ENCODE measurements around the gene ACOXL. TPM values are rescaled to one million over a fixed set of nuclear protein-coding genes. Genes with fewer than 3 reads are reported as not detected.

ACOXL gene
- polyA plus RNA-seq, 3 donors from 2014 or later, result not detected

- Mint-ChIP-seq H3K36me3 (no peaks in the 10 kb centered on the region), H3K27me3 (ENCODE audit: low read depth in 3 of 3) (peaks cover 0 to 2% (median 0%) of the 10 kb centered on the region in 3 donors), H3K4me3 (no peak overlapping the region), H3K9me3 (no peaks in the 10 kb centered on the region), H3K27ac (no peak overlapping the region), H3K4me1 (peaks cover 0 to 1% of the 10 kb centered on the region in 2 donors)
- no peak for DNase-seq
Measured at GRCh38 chr2:110869472-110870446, 137.4 kb downstream of the ACOXL start.

- peaks cover 0 to 1% of the 10 kb centered on the region in 2 donors for H3K4me1 Mint-ChIP-seq
- H3K9me3 Mint-ChIP-seq, result no peaks in the 10 kb centered on the region
- peaks cover 0 to 2% (median 0%) of the 10 kb centered on the region in 3 donors for H3K27me3 Mint-ChIP-seq (ENCODE audit: low read depth in 3 of 3)
- DNase-seq, result no peak
- H3K27ac Mint-ChIP-seq, result no peak overlapping the region
- H3K4me3 Mint-ChIP-seq, result no peak overlapping the region
- no peaks in the 10 kb centered on the region for H3K36me3 Mint-ChIP-seq
Measured at GRCh38 chr2:110870545-110870944, 138.2 kb downstream of the ACOXL start.

DNA sequence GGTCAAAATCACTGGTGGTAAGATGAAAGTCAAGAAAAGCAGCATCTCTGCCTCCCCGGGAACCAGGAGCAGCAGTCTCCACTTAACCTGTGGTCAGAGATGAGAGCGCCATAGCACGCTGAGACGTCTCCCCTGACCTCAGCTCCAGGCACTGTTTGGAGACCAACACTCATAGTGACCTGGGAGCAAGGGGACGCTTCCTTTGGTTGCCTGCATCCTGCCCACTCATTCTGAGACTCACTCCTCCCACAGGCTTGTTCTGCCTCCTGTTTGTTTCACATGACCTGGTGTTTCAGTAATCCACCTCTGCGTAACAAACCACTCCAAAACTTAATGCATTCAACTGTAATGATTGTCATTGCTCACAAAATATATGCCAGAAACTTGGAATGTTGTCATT is 139.3 kb downstream of the ACOXL start:
- Mint-ChIP-seq H3K27me3 (ENCODE audit: low read depth in 3 of 3) (peaks cover 0 to 2% (median 0%) of the 10 kb centered on the region in 3 donors), H3K9me3 (no peaks in the 10 kb centered on the region), H3K4me3 (no peak overlapping the region), H3K27ac (no peak overlapping the region), H3K36me3 (no peaks in the 10 kb centered on the region), H3K4me1 (peaks cover 2 to 3% of the 10 kb centered on the region in 2 donors)
- DNase-seq, result no peak

DNA sequence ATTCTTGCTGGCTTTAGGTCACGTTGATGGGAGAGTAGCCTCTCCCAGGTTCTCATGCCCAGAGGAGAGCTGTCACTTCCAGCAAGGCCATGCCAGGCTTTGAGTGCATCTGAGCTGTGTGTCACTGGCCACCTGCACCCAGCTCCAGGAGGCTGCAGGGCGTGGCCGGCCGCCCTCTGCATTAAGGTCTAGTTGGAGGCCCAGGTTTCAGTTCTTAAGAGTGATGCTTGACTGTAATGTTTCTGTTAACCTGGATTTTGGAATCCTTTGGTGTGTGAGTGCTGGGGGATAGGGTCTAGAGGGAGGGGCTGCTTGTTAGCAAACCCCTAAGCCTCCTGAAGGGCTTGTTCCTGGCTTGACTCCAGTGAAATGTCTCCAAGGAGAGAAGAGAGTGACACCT is 140.1 kb downstream of the ACOXL start:
- Mint-ChIP-seq H3K4me1 (peaks cover 11 to 12% of the 10 kb centered on the region in 2 donors), H3K9me3 (no peaks in the 10 kb centered on the region), H3K36me3 (no peaks in the 10 kb centered on the region), H3K4me3 (no peak overlapping the region), H3K27me3 (ENCODE audit: low read depth in 3 of 3) (peaks cover 0 to 2% (median 0%) of the 10 kb centered on the region in 3 donors), H3K27ac (no peak overlapping the region)
- no peak for DNase-seq

GRCh38 chr2:110873056-110873502 is 140.7 kb downstream of the ACOXL start:
- Mint-ChIP-seq H3K27ac (no peak overlapping the region), H3K36me3 (peaks cover 1 to 2% (median 2%) of the 10 kb centered on the region in 3 donors), H3K9me3 (peaks cover 0 to 2% (median 0%) of the 10 kb centered on the region in 6 donors), H3K27me3 (ENCODE audit: low read depth in 3 of 3) (peaks cover 0 to 2% (median 0%) of the 10 kb centered on the region in 3 donors), H3K4me1 (peaks cover 11 to 12% of the 10 kb centered on the region in 2 donors), H3K4me3 (no peak overlapping the region)
- no peak for DNase-seq

DNA sequence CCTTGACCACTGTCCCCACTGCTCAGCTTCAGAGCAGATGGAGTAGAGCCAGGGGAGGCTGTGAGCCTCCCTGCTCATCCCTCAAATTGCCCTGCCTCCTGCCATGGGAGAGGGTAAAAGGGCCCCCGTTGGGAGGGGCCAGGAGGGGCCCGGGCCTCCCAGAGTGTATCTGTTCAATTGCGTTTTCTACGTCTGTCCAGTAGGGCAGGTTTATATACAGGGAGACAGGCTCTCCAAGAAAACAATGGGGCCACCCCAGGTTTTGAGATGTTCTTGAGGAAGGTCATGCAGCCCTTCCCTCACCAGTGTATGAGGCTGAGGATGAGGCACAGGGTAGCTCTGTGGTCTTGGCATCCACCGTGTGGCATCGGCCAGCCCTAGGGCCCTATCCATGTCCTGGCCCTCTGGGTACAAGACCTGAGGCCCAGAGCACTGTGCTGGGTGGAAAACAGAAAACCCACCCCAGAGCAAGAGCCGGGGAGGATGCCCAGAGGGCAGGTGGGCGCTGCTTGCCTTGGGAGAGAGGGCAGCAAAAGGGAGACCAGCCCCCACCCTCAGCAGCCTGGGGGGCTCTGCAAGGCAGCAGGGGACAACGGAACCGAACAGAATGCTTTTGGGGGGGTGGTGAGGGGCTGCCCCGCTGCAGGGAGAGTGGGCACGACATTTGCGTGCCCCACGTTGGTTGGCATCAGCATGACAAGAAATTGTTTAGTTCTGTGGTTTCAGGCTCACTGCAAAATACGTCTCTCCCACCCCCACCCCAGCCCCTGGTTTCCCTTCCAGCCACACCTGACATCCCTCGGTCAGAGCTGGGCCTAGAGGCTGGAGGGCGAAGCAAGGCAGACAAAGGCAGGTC is 141.5 kb downstream of the ACOXL start:
- no peak overlapping the region for H3K27ac Mint-ChIP-seq
- DNase-seq, result no peak
- H3K4me1 Mint-ChIP-seq, result peaks cover 11 to 12% of the 10 kb centered on the region in 2 donors

DNA sequence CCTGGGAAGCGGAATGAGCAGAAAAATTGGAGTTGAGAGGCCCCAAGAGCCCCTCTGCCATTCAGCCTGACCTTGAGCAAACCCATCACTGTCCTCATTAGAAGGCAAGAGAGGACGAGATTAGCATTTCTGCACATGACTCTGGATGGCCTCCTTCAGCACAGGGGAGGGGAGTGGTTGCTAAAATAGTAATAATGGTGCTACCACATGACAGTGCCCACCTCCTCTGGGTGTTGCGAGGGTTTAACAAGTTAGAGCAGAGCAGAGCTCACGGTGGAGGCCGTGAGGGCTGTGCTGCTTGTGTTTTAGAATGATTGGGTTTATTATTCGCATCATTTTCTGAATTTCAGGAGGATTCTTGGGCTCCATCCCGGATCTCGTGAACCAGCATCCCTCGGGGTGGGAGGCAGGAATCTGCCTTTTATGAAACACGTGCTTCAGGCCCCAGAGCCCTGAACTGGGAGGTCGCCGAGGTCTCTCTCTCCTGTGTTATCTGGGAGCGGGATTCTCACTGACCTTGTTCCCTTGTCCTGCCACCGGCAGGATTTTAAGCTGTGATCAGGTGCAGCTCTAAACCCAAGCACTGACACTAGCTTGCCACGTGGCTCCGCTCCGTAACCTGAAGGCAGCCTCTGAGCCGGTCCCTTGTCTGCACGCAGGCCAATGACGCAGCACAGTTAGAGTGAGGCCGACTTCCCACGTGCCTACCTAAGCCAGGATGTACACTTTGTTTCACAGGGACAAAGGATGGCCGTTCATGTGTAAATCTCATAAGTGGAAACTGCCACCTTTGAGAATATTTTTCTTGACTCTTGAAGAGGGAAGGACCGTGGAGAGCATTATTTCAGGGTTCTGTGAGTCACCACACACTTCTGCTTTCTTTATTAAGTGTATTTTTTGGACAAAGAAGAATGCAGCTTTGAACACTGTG is 142.3 kb downstream of the ACOXL start:
- Mint-ChIP-seq H3K4me1 (peaks cover 11 to 12% of the 10 kb centered on the region in 2 donors), H3K36me3 (peaks cover 4 to 5% (median 5%) of the 10 kb centered on the region in 3 donors), H3K27me3 (ENCODE audit: low read depth in 3 of 3) (peaks cover 0 to 2% (median 2%) of the 10 kb centered on the region in 3 donors), H3K27ac (no peak overlapping the region), H3K4me3 (no peak overlapping the region), H3K9me3 (peaks cover 0 to 3% (median 0%) of the 10 kb centered on the region in 6 donors)
- no peak for DNase-seq

More for the DNA sequence above, 141.5 kb downstream of the ACOXL start:
- peaks cover 4 to 5% (median 5%) of the 10 kb centered on the region in 3 donors for H3K36me3 Mint-ChIP-seq
- H3K9me3 Mint-ChIP-seq, result peaks cover 0 to 3% (median 0%) of the 10 kb centered on the region in 6 donors
- no peak overlapping the region for H3K4me3 Mint-ChIP-seq
- peaks cover 0 to 2% (median 0%) of the 10 kb centered on the region in 3 donors for H3K27me3 Mint-ChIP-seq (ENCODE audit: low read depth in 3 of 3)

- Mint-ChIP-seq H3K27me3 (ENCODE audit: low read depth in 3 of 3) (peaks cover 0 to 2% (median 2%) of the 10 kb centered on the region in 3 donors), H3K4me1 (peaks cover 10 to 12% of the 10 kb centered on the region in 2 donors), H3K9me3 (peaks cover 0 to 3% (median 0%) of the 10 kb centered on the region in 6 donors), H3K27ac (no peak overlapping the region), H3K4me3 (no peak overlapping the region), H3K36me3 (peaks cover 4 to 5% (median 5%) of the 10 kb centered on the region in 3 donors)
- no peak for DNase-seq
Measured at GRCh38 chr2:110875384-110875725, 143.0 kb downstream of the ACOXL start.

DNA sequence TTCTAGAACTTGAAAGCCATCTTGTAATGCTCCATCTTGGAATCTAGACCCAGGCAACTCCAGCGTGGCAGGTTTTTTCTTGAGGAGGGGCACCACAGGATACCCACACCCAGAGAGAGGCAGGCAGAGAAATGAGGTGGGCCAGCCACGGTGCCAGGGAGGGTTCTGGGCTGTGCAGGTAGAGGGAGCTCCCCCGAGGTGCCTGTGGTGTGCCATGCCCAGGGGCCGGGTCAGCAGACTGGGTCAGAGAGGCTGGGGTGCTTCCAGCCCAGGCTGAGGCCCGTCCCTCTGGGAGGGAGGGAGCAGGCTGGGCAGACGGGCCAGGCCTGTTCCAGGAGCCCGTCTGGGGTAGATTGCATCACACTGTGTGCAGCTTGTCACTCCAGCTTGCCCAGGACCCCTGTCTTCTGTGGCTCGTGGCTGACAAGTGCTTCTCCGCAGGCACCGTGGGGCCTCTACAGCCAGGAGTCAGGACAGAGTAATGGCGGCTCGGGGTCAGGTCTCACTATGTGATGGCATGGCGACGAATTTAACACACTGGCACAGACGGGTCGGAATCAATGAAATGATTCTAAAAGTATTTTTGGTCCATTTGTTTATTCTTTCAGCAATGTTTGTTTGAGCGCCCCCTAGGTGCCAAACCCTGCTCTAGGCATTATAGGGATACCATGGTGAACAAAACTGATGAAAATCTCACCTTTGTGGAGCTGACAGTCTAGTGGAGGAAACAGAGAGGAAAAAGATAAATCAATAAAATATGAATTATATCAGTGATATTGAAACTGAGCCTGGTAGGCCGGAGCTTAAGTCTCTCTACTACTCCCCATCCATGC is 144.0 kb downstream of the ACOXL start:
- peaks cover 4 to 5% (median 5%) of the 10 kb centered on the region in 3 donors for H3K36me3 Mint-ChIP-seq
- H3K4me3 Mint-ChIP-seq, result peak overlapping the region in 1 of 5 donors; percentile 72
- no peak for DNase-seq
- peaks cover 0 to 3% (median 0%) of the 10 kb centered on the region in 6 donors for H3K9me3 Mint-ChIP-seq
- H3K27ac Mint-ChIP-seq, result no peak overlapping the region
- peaks cover 10 to 12% of the 10 kb centered on the region in 2 donors for H3K4me1 Mint-ChIP-seq
- peaks cover 0 to 4% (median 2%) of the 10 kb centered on the region in 3 donors for H3K27me3 Mint-ChIP-seq (ENCODE audit: low read depth in 3 of 3)

DNA sequence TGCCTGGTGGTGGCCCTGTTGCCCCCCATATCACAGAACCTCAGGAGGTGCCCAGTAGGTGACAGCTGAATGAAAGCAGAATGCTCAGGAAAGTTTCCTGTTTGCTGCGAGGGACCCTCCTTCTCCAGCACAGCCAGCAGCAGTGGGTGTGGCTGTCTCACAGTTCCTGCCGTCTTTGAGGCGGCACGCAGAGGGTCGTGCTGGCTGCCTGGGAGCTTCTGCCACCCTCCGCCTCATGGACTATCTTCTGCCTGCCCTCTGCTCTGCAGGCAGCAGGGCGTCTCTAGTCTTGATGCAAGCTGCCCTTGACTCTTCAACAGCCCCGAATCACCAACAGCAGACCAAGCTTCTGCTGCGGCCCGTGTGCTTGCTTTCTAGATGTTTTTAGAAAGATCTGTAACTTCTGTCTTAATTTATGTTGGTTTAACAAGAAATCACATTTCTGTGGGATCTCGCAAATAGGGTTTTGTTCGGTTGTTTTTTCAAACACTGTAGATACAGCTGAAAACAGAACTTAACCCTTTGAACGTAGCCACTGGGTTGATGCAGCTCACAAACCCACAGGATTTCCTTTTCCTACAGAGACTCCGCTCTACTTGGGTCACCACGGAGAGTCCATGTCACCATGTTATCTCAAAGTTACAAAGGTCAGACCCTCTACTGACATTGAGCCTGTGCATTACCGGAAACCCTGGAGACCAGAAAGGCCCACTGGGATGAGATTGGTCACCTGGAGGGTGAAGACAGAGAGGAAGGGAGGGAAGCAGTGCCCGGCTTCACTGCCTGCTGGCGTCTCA is 144.9 kb downstream of the ACOXL start:
- H3K4me3 Mint-ChIP-seq, result peak overlapping the region in 4 of 5 donors; percentile 9 to 72 (median 53)
- DNase-seq, result no peak
- H3K9me3 Mint-ChIP-seq, result peaks cover 0 to 5% (median 0%) of the 10 kb centered on the region in 6 donors
- H3K27ac Mint-ChIP-seq, result peak overlapping the region in 2 of 6 donors; percentile 31 to 66
- peaks cover 0 to 5% (median 4%) of the 10 kb centered on the region in 3 donors for H3K27me3 Mint-ChIP-seq (ENCODE audit: low read depth in 3 of 3)
- H3K4me1 Mint-ChIP-seq, result peaks cover 10 to 12% of the 10 kb centered on the region in 2 donors
- peaks cover 5 to 7% (median 7%) of the 10 kb centered on the region in 3 donors for H3K36me3 Mint-ChIP-seq

DNA sequence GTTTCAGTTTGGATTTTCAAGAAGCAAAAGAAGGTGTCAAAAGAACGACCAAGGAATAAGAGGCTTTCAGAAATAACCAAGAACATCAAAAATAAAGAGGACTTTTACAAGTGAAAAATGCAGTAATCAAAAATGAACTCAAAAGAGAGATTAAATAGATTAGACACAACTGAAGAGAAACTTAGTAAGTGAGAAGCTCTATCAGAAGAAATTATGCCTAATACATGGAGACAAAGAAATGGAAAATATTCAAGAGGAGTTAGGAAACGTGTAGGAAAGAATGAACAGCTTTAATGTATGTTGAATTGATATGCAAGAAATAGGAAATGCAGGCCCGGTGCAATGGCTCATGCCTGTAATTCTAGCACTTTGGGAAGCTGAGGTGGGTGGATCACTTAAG is 145.8 kb downstream of the ACOXL start:
- Mint-ChIP-seq H3K9me3 (peaks cover 0 to 6% (median 0%) of the 10 kb centered on the region in 6 donors), H3K36me3 (peaks cover 5 to 7% (median 7%) of the 10 kb centered on the region in 3 donors), H3K27ac (no peak overlapping the region), H3K4me1 (peaks cover 10 to 12% of the 10 kb centered on the region in 2 donors), H3K4me3 (no peak overlapping the region), H3K27me3 (ENCODE audit: low read depth in 3 of 3) (peaks cover 0 to 4% (median 3%) of the 10 kb centered on the region in 3 donors)
- no peak for DNase-seq
